Fibroblast of skin of right quadriceps (primary cell): Measurements from ENCODE around the gene ANKRD65.
"Not testable (repeated sequence)": the region's sequence is repeated elsewhere in the genome, so short reads cannot be mapped to it uniquely, and the experiment has no call there.

Source experiments
- DNase-seq: peaks from one replicate; pipeline ENCODE4 v3.0.0-alpha.2; 2013

ANKRD65 gene

DNA sequence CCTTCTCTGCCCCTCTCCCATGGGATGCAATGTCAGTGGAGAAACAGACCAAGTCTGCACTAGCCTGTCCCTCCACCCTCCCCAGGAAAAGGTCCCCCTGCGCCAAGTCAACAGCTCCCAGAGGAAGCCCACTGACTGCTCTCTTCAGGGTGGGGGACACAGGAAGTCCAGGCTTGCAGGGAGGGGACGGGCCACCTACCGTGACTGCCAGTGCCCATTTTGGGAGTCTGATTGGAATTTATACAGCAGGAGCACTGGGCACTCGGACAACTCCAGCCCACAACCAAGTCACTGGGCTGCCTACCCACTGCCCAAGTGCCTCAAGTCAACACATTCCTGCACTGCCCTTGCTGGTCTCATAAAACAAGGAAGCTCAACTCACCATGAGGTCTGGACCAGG is 28.1 kb downstream of the ANKRD65 start:
- no peak for DNase-seq

DNA sequence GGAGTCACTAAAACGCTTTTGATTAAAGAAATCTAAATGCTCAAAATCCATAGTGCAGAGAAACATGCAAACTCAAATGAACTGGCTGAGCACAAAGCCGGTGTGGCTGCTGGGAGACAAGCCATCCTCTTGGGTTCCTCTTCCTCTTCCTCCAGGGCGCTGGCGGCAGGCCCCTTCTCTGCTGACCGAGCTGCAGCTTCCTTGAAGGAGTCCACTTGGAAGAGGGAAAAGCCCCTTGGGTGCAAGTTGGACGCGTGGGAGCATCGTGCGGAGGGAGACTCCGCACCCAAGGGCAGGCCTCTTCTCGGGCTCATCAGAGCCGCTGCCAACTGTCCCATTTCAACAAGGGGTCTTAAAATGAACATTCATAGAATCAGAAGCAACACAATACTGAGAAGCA is 29.9 kb downstream of the ANKRD65 start:
- no peak for DNase-seq

DNA sequence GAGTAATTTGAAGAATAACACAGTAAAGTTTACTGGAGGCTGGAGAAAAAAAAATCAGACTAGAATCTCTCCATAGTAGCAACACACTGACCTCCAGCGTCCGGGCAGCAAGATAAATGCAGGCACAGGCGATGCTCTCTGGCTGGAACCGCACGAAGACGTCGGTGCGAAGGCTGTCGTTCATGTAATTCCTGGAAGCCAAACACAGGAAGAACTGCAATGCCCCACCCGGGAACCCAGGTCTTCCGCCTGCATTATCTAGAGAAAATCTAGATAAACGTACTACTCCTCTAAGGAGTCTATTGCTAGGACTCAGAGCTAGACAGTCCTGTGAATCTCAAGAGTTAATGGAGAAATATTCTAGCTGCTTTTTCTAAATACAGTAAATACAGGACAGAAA is 30.4 kb downstream of the ANKRD65 start:
- no peak for DNase-seq

DNA sequence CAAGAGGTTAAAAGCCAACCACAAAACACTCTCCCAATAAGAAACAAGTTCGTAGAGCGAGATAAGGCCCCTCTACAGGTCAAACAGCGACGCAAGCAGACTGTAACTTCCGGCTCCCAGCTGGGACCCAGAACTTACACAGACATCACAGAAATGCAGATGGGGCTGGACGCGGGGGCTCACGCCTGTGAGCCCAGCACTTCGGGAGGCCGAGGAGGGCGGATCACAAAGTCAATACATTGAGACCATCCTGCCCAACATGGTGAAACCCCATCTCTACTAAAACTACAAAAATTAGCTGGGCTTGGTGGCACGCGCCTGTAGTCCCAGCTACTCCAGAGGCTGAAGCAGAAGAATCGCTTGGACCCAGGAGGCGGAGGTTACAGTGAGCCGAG is 33.0 kb downstream of the ANKRD65 start:
- no peak for DNase-seq

DNA sequence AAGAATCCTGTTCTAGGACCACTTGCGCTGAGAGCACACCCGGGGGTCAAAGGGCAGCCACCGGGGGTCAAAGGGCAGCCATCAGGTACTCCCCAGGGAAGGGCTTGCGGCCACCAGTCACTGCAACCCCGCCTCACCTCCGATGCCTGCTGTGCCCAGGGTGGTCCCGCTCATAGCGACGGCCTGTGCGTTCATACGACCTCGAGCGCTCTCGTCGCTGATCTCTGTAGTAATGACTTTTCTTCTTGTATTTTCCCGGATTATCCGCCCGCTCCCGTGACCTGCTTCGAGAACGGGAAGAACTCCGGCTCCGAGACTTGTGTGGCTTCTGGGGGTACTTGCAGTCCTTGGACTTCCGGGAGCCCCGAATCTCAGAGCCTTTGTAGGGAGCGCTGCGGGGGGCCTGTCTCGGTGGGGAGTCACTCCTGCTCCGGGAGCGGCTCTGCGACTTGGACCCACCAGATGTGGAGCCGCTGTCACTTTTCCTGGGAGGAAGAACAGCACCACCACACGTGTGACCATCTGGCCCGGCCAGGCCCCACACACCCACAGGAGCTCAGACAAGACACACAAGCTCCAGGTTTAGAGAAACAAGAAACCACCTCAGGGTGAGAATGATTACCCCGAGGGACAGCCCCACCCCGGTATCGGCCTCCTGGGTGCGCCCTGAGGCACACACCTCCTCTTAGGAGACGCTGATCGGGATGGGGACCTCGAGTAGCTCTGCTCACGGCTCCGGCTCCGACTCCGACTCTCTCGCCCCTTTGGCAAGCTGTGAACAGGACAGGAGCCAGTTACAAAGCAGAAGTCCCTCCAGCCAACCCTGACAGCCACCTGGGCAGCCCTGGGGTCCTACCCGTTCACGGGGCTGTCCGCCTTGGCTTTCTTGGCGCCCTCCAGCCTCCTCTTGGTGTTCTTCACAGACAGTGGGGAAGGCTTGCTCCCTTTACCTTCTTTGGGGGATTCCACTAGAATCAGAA is 33.7 kb downstream of the ANKRD65 start:
- DNase-seq = no peak

DNA sequence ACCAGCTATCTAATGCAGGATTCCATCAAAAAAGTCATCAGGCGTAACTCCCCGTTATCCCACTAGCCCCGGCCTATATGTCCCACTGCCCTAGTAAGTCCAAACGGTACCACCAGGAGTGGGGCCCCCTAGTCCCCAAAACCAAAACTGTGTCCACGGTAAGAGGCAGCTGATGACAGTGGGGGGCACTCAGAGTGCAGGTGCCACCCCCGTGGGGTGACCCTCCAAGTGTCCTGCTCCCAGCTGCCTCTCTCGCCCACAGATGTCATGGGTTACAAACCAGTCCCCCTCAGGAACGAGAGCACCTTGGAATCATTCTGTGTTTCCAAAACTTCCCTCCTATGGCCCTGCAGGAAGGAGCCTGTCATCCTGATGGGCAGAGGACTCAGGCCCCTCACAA is 35.1 kb downstream of the ANKRD65 start:
- no peak for DNase-seq

DNA sequence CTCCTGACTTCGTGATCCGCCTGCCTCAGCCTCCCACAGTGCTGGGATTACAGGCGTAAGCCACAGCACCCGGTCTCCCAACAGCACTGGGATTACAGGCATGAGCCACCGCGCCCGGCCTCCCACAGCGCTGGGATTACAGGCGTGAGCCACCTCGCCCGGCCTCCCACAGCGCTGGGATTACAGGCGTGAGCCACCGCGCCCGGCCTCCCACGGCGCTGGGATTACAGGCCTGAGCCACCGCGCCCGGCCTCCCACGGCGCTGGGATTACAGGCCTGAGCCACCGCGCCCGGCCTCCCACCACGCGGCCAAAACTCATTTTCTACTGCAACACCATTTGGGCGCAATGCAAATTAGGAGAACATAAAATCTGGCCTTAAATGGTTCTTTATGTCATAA is 35.7 kb downstream of the ANKRD65 start:
- not testable (repeated sequence) for DNase-seq

DNA sequence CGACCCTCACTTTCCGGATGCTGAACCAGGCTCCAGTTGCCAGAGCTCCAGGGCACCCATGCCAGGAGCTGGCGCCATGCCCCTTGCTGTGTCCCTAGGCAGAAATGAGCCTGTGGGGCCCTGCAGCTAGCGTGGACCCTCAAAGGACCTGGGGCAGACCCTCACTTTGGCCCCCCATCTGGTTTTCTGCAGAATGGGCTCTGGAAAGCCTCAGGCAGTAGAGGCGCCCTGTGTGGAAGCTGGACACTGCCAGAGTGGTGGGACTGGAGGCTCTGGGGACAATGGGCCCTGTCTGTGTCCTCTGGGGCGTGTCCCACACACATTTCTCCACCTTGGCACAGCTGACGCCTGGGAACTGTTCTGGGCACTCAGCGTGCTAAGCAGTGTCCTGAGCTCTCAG is 39.8 kb downstream of the ANKRD65 start:
- DNase-seq = no peak

DNA sequence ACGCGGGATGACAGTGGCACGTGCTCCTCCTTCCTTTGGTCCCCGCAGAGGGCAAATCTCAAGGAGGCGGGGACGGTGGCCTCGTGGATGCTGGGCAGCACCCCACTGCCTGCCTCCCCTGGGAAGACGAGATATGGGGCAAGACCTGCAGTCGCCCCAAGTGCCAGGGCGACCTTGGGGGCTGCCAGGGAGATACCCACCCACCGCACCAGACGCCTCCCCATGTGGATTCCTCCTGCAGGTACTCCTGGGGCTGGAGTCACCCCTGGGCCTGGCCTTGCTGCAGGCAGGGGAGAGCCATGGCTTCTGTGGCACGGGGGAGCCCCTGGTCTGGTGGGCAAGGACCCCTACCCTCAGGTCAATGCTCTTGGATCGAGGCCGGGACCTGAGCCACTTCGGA is 40.2 kb downstream of the ANKRD65 start:
- DNase-seq = no peak

DNA sequence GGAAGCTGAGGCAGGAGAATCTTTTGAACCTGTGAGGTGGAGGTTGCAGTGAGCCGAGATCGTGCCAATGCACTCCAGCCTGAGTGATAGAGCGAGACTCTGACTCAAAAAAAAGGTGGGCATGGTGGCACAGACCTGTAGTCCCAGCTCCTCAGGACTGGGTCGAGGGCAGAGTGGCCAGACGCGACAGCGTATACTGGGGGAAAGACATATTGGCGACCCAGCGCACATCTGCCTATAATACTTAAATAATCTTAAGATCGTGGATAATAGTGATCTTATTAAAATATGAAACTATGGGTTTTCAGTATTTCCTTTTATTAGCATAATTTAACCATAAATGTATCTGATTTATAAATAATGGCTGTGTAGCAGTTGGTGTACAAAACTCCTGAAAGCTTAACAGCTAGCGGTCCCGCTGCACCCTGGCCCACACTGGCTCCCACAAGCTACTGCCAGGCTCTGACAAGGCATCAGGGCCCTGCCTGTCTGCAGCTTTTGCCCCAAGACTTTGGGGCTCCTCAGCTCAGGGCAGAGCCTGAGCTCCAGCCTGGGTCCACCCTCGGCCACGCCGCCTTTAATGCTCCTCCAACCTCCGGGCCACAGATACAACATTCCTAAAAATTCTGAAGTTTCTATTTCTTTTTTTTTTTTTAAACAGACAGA is 43.4 kb downstream of the ANKRD65 start:
- DNase-seq = no peak

DNA sequence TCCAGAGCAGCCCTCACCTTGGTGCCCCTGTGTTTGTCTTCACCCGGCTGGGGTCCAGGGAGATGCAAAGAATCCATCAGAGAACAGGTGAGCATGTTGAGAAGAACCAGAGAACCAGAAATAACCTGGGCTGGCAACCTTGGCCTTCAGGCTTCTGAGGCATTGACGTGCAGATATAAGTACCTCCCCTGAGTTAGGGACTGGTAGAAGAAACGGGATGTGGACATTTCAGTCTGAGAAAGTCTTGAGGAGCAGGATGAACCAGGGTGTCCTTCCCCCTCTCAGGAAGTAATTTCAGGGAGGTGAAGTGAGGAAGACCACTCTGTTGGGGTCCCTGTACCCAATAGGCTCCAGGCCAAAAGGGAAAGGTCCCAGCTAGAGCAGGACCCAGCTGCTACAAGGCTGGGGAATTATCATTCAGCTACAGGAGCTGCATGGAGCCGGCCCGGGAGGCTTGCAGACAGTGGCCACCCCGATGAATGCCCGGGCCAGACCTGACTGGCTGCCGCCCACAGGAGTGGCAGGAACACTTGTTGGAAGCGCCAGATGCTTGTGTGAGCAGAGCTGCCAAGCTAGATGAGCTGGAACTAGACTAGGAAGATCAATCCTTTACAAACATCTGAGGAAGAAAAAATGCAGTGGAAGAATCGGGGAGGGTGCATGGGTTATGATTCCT is 44.4 kb downstream of the ANKRD65 start:
- DNase-seq = no peak

DNA sequence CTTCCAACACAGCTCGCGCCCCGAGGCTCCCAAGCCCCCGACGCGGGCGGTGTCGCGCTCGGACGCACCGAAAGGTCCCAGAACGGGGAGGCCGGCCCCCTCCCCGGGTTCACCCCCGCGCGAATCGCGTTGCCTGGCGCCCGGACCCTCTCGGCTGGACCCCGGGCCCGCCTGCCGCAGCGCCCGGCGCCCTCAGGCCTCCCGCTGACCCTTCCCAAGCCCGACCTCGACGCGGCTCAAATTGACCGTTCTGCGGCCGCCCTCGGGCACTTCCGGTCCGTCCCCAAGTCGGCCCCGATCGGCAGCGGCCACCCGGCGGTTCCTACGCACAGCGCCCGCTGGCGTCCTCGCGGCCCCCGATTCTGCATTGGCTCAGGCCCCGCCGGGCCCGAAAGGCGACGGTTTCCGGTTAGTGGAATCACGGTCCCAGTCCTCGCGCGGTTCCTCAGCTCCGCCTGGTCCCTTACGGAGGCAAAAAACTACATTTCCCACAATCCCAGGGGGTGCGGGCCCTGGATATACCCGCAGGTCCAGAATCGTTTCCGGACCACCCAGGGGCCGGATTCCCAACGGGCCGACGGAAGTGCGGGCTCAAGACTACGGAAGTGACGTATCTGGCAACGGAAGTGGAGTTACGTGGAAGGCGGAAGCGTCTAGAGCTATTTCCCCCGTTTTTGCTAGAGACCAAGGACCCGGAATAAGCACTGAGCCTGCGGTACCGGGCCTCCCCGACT is 46.0 kb downstream of the ANKRD65 start, which contains the start of gene AURKAIP1:
Gene AURKAIP1, minus strand, starts transcription at position 279 of the 734 bp plus-strand sequence. CDS start 451 bp downstream, outside the sequence.
- peak; percentile 100 for DNase-seq

DNA sequence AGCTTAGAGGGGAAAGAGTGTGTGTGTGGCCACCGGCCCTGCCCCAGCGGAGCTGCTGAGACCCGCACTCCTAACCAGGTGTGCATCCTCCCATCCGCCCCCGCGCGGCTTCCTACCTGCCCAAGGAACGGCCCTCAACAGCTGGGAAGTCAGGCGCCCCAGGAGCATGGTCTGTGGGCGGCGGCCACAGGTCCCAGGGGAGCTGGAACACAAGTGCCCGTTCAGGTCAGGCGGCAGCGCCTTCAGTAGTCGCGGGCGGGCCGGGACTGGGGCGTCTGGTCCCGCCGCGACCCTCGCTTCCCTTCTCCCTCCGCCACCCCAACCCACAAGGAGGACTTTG is 46.5 kb downstream of the ANKRD65 start:
- DNase-seq = no peak

DNA sequence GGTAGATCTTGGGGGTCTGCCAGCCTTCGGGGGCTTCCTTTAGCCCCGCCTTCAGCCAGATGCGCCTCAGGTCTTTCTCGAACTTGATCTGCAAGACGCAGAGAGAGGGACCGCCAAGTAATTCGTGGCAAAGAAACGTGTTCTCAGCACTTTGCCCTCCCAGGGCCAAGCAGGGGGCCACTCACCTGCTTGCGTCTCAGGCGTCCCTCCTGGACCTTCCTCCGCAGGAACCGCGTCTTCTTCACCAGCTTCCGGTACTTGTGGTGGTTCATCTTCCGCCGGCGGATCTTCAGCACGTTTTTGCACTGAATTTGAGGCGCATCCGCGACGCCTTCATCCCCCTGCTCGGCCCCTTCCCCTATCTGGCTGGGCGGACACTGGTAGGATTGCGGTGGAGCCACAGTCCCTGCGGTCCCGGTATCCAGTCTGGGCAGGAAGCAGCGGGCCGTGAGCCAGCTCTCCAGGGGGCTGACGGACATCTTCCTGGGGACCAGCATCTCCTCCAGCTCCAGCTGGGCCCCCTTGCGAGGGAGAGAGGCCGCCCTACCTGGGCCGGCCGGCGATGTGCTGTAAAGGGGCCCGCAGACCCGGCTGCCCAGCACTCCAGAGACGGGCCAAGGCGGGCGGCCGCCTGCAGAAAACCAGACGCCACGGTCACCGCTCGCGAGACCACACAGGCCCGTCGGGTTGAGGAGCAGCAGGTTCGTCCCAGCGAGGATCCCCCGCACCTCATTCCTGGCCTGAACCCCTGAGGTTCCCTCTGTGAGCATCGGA is 47.1 kb downstream of the ANKRD65 start:
- DNase-seq = no peak

DNA sequence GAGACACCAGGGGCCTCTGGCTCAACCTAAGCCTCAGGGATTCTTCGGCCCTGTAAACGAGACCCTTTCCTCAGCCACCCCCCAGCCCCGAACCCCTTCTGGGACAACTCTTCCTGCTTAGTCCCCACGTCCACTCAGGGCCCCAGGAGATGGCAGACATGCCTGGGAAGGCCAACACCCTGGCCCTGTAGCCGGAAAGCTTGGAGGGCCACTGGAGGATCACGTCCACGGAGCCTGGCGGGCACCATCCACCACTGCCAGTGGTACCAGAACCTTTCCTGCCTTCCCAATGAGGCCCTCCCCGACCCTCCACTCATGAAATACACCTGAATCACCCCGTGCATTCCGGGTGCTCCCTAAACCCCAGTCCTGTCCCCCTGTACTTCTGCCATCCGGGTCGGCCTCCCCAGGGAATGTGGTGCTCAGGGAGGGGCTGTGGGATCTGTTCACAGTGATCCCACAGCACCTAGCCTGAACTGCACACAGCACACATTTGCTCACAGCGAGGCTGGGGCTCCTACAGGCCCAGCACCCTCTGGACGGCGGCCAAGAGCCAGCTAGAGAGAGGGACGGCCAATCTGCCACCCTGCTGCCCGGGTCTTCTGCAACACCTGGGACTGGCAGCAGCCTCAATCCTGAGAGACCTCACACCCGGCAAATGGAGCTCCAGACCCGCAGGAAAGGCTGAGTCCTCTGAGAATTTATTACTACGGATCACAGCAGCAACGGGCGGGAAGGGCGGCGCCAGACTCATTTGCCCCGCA is 47.8 kb downstream of the ANKRD65 start:
- DNase-seq = no peak

DNA sequence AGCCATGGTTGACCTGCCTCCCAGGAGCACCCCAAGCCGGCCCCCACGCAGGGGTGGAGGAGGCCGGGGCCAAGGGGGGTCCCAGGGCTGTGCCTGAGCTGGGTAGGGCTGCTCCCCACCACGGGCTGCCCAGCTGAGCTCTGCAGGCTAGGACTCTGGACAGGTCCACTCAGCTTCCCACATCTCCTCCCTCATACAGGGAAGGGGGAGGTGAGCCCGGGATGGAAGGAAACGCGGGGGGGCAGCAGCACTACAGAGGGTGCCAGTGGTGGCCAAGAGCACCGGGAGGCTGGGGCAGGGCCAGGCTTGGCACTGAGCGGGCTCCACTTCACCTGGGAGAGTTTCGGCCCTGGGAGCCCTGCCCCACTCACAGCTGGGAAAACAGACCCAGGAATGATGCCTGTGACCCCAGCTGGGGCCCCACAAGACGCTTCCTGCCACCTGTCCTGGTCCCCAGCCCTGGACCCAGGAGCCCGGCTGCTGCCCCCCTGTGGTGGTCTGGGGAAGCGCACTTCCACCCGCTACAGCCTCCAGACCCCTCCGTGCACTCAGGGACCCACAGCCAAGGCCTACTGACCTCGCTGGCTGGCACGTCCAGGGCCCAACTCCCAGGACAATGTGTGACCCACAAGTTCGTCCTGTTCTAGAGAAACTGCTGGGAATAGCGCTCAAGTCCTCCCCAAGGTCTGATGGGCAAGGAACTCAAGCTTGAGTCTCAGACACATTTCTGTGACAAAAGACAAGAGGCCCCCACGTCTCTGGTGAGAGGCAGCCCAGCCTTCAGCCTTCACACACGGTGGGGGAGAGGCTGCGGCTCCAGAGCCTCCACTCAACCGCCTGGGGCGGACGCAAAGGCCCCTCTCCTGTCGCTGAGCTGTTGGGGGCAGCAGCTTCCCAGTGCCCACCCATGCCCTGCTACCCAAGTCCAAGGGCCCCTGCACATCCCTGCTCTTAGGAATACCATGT is 49.0 kb downstream of the ANKRD65 start:
- peak; percentile 43 for DNase-seq

DNA sequence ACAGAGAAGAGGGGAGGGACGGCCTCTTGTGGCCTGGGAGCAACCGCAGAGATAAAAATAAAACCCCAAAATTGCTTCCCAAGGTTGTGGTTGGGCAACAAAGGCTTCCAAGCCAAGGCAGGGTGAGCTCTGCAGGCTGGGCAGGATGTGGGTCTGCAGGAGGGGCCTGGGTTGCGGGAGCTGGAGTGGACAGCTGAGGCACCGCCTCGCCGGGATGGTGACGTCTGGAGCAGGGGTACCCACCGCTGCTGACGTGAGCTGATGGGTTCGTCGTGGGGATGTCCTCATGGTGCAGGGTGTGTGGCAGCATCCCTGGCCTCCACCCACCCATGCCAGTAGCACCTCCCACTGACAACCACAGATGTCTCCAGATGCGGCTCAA is 49.7 kb downstream of the ANKRD65 start:
- no peak for DNase-seq

DNA sequence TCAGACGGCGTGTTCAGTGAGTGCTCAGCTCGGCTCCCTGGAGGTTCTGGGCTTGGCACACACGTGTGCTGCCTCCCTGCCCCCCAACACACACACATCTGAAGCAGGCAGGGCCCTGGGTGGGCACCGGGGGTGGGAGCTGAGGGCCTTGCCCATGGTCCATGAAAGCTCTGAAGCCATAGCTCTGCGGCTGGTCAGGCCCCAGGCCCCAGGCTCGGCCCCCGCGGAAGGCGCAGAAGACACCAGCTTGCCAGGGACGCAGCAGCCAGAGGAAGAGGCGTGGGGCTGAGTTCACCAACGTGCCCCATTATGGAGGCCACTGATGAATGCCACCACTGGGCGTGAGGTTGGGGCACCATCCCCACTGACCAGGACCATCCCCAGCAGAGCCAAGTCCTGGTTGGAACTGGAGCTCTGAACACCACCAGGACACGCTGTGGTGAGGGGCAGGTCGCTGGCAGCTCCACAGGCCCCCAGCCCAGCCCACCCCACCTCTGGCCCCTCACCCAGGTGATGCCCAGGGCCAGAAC is 50.2 kb downstream of the ANKRD65 start:
- no peak for DNase-seq

DNA sequence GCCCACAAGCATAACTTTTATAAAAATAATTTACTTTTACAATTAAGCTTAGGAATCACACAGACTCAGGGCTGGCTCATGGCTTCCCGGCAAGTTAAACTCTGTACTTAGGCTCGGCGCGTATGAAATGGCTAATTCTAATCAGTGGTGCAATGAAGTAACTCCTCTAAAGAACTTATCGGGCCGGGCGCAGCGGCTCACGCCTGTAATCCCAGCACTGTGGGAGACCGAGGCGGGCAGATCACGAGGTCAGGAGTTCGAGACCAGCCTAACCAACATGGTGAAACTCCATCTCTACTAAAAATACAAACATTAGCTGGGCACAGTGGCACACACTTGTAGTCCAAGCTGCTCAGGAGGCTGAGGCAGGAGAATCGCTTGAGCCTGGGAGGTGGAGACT is 51.0 kb downstream of the ANKRD65 start:
- not testable (repeated sequence) for DNase-seq
